ENCODE data around the gene PIM2.

GRCh38 chrX:48935301-48935670 is 16.5 kb upstream of the PIM2 start:
- TF ChIP-seq, protein P1, sequence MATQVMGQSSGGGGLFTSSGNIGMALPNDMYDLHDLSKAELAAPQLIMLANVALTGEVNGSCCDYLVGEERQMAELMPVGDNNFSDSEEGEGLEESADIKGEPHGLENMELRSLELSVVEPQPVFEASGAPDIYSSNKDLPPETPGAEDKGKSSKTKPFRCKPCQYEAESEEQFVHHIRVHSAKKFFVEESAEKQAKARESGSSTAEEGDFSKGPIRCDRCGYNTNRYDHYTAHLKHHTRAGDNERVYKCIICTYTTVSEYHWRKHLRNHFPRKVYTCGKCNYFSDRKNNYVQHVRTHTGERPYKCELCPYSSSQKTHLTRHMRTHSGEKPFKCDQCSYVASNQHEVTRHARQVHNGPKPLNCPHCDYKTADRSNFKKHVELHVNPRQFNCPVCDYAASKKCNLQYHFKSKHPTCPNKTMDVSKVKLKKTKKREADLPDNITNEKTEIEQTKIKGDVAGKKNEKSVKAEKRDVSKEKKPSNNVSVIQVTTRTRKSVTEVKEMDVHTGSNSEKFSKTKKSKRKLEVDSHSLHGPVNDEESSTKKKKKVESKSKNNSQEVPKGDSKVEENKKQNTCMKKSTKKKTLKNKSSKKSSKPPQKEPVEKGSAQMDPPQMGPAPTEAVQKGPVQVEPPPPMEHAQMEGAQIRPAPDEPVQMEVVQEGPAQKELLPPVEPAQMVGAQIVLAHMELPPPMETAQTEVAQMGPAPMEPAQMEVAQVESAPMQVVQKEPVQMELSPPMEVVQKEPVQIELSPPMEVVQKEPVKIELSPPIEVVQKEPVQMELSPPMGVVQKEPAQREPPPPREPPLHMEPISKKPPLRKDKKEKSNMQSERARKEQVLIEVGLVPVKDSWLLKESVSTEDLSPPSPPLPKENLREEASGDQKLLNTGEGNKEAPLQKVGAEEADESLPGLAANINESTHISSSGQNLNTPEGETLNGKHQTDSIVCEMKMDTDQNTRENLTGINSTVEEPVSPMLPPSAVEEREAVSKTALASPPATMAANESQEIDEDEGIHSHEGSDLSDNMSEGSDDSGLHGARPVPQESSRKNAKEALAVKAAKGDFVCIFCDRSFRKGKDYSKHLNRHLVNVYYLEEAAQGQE (IDR thresholded peaks at IDR 0.05; ENCODE audit: insufficient read depth in 1 of 2, low read depth in 2 of 2, low read length in 2 of 2): no peak
- no peak for TF ChIP-seq TAF1 (IDR thresholded peaks at IDR 0.05; ENCODE audit: borderline replicate concordance, insufficient read depth, low read length)
- TF ChIP-seq SIN3A (IDR thresholded peaks at IDR 0.05; ENCODE audit: borderline replicate concordance, insufficient read depth, low read length): no peak

Measured in PFSK-1 (cell line).